Aorta (tissue), 5 donors: ENCODE results near the gene GGTLC3. TPM values are rescaled to one million over a fixed set of nuclear protein-coding genes. Genes with fewer than 3 reads are reported as not detected.
"Not testable (repeated sequence)": the region's sequence is repeated elsewhere in the genome, so short reads cannot be mapped to it uniquely, and the experiment has no call there.

Experiments used
- ATAC-seq: fragments of 200-7000 bp; cut with Tn5 transposase; one replicate; pipeline ENCODE4 v1.9.1; 2022; ENCODE audit warnings: moderate library complexity; ENCODE audit not compliant: low FRiP score
- DNase-seq, 2 donors: peaks; one replicate each; pipeline ENCODE4 v3.0.0-alpha.2; 2020
- H3K27ac ChIP-seq, 2 donors: one replicate each; pipeline ENCODE4 v1.5.1; 2013; ENCODE audit warnings: low read length in 2 of 2, mild to moderate bottlenecking in 2 of 2, moderate library complexity in 2 of 2, control low read depth in 1 of 2, inconsistent platforms in 1 of 2, low read depth in 1 of 2
- H3K27me3 ChIP-seq, 2 donors: one replicate each; pipeline ENCODE4 v1.6.1; 2013; ENCODE audit warnings: control low read depth in 1 of 2, low read length in 1 of 2, mild to moderate bottlenecking in 1 of 2, moderate library complexity in 1 of 2; ENCODE audit not compliant: insufficient read depth in 2 of 2, control insufficient read depth in 1 of 2
- H3K36me3 ChIP-seq, 2 donors: one replicate each; pipeline ENCODE4 v1.6.1; 2013; ENCODE audit warnings: control low read depth in 1 of 2, low read length in 1 of 2, mild to moderate bottlenecking in 1 of 2; ENCODE audit not compliant: insufficient read depth in 2 of 2, control insufficient read depth in 1 of 2
- H3K4me1 ChIP-seq, 2 donors: one replicate each; pipeline ENCODE4 v1.6.1; 2013; ENCODE audit warnings: low read length in 2 of 2, control low read depth in 1 of 2, mild to moderate bottlenecking in 1 of 2, moderate library complexity in 1 of 2; ENCODE audit not compliant: insufficient read depth in 2 of 2, control insufficient read depth in 1 of 2
- H3K4me3 ChIP-seq, 2 donors: one replicate each; pipeline ENCODE4 v1.5.1; 2013; ENCODE audit warnings: low read length in 2 of 2, control low read depth in 1 of 2, mild to moderate bottlenecking in 1 of 2
- H3K9me3 ChIP-seq: one replicate; pipeline ENCODE4 v1.6.1; 2013; ENCODE audit warnings: mild to moderate bottlenecking, low read length; ENCODE audit not compliant: control insufficient read depth
- WGBS, 2 donors: extraction: QIAGEN DNeasy Blood & Tissue Kit; methylation state at CpG; one replicate each; pipeline ENCODE4 v1.1.7; 2013; 5-methylcytosine and 5-hydroxymethylcytosine counted together
- intact Hi-C, 2 donors: fragments of 100-400 bp; cut with DNase I; formaldehyde crosslinking; loops; one replicate each; pipeline versions ENCODE4 v1.14.2 to v1.15.0; 2022
- polyA plus RNA-seq, 2 donors: library from polyadenylated mRNA; stranded (reverse); fragments of 200-250 nt; gene quantifications; one replicate each; pipeline ENCODE4 v1.2.3, GENCODE V29; 2013
- total RNA-seq, 2 donors: library from RNA; stranded (reverse); fragmentation: NEBNext Ultra II Directional; extraction: Animal tissue kit (Norgen Biotek cat#: 25700); gene quantifications; one replicate each; pipeline ENCODE4 v1.2.1, GENCODE V29; 2021
- donor health status: healthy with polysubstance abuse.
- donor health status: Bipolar disorder and iron deficiency.
- donor health status: DM: no; HTN: no; CAD: no.
- donor health status: DM: no; HTN: no; CAD: no.
- donor health status: DM: yes; HTN: yes; CAD: no.

The GGTLC3 gene
- total and polyA plus RNA-seq, 4 donors: not detected

DNA sequence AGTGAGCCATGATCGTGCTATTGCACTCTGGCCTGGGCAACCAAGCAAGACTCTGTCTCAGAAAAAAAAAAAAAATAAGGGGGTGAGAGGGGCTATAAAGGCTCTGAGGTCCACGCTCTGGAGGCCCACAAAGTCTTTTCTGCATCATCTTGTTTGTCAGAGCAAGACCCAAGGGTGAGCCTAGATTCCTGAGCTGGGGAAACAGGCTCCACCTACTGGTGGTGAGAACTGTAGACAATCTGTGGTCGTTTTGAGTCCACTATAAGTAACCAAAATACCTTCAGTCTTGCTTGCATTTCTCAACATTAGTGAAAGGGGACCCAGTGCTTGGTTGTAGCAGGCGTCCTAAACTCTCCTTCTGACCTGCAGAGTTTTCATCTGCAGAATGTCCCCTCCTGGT, 5.4 kb upstream of the GGTLC3 start:
- H3K27ac ChIP-seq, H3K27me3 ChIP-seq, H3K9me3 ChIP-seq, DNase-seq, H3K4me3 ChIP-seq, H3K36me3 ChIP-seq, ATAC-seq, H3K4me1 ChIP-seq, intact Hi-C loops: not testable (repeated sequence)
- no CpG with 5 or more reads among the region's 4 CpGs for WGBS, 2 donors

DNA sequence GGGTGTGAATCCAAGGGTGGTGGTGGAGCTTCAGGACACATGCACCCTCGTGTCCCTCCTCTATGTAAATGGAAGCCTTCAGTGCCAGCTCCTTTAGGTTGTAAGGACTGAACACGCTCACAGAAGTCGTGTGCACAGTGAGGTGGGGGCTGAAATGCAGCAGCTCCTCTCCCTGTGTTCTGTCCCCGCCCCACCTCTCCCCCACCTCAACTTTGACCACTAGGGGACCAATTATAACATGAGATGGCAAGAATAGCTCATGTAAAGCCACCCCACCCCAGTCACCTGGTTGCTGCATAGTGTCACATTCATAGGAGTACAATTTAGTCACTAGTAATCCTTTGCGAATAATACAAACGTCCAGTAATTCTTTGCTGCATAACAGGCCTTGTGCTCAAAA, 4.8 kb upstream of the GGTLC3 start:
- H3K9me3 ChIP-seq, H3K27ac ChIP-seq, ATAC-seq, intact Hi-C loops, H3K27me3 ChIP-seq, DNase-seq, H3K4me3 ChIP-seq, H3K36me3 ChIP-seq, H3K4me1 ChIP-seq: not testable (repeated sequence)
- WGBS, 2 donors: no CpG with 5 or more reads among the region's 6 CpGs

DNA sequence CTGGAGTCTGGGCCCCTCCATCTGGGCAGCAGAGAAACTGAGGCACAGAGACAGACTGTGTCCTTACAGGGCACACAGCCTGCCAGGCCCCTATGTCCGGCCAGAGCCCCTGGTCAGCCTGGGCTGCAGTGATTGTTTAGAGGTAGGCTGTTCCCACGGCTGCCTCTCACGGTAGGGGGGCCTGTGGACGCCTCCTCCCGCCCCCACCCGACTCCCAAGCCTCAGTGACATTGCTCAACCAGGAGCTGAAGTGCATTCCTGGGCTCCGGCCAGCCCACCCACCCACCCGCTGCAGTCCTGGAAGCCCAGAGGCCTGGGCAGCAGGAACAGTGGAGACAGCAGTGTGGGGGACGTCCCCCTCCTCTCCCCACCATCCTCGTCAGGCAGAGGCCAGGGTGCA, 4.5 kb downstream of the GGTLC3 start:
- H3K9me3 ChIP-seq, H3K36me3 ChIP-seq, H3K27ac ChIP-seq, DNase-seq, H3K27me3 ChIP-seq, H3K4me1 ChIP-seq, intact Hi-C loops, ATAC-seq, H3K4me3 ChIP-seq: not testable (repeated sequence)
- 31 to 32% methylated on average over 5 of the region's 10 CpGs for WGBS, 2 donors

GRCh38 chr22:18512378-18512777, 5.6 kb downstream of the GGTLC3 start:
- intact Hi-C loops, H3K4me1 ChIP-seq, H3K9me3 ChIP-seq, DNase-seq, H3K27me3 ChIP-seq, ATAC-seq, H3K36me3 ChIP-seq, H3K27ac ChIP-seq, H3K4me3 ChIP-seq: not testable (repeated sequence)
- WGBS, 2 donors: 24 to 34% methylated on average over 5 to 6 of the region's 10 CpGs

GRCh38 chr22:18511327-18511726, 6.6 kb downstream of the GGTLC3 start:
- H3K9me3 ChIP-seq, ATAC-seq, DNase-seq, H3K36me3 ChIP-seq, H3K27me3 ChIP-seq, intact Hi-C loops, H3K27ac ChIP-seq, H3K4me3 ChIP-seq, H3K4me1 ChIP-seq: not testable (repeated sequence)
- 76 to 78% methylated on average over 6 of the region's 6 CpGs for WGBS, 2 donors

- H3K4me3 ChIP-seq, H3K9me3 ChIP-seq, H3K4me1 ChIP-seq, ATAC-seq, H3K27ac ChIP-seq, intact Hi-C loops, H3K27me3 ChIP-seq, H3K36me3 ChIP-seq, DNase-seq: not testable (repeated sequence)
- no CpG with 5 or more reads among the region's 3 CpGs for WGBS, 2 donors
These were observed 21.7 kb downstream of the GGTLC3 start for GRCh38 chr22:18496227-18496626.

Other genes with a start within 250 kb of the GGTLC3 start
- gene TMEM191B, start 9.6 kb upstream of the GGTLC3 start, total RNA-seq: not detected
- 1 to 10 TPM in 1 of 2 donors, not detected in 1; 3.8 TPM for gene TMEM191B, start 9.6 kb upstream of the GGTLC3 start, polyA plus RNA-seq
- 1 to 10 TPM in 1 of 2 donors, under 1 TPM in 1; 0.06 to 1.7 TPM for gene RIMBP3, start 93.8 kb upstream of the GGTLC3 start, total RNA-seq
- under 1 TPM in 1 of 2 donors, not detected in 1; 0.20 TPM for gene RIMBP3, start 93.8 kb upstream of the GGTLC3 start, polyA plus RNA-seq